H9 (cell line): ENCODE data around the gene OPA3. TPM values are rescaled to one million over a fixed set of nuclear protein-coding genes. Genes with fewer than 3 reads are reported as not detected.
"Not testable (repeated sequence)": the region's sequence is repeated elsewhere in the genome, so short reads cannot be mapped to it uniquely, and the experiment has no call there.

Experiments
- DNase-seq: peaks from one replicate; pipeline ENCODE4 v3.0.0-alpha.2; 2017
- H2AFZ ChIP-seq: one replicate; pipeline ENCODE4 v1.6.1; 2013; ENCODE audit warnings: mild to moderate bottlenecking, low read length, control low read depth, moderate library complexity
- H2AK5ac ChIP-seq: 2 replicates; pipeline ENCODE4 v1.6.1; 2013; ENCODE audit warnings: low read length, control low read depth, mixed read lengths; ENCODE audit not compliant: insufficient read length
- H2BK120ac ChIP-seq: one replicate; pipeline ENCODE4 v1.6.1; 2013; ENCODE audit warnings: low read depth, mild to moderate bottlenecking, low read length, control low read depth, inconsistent platforms; ENCODE audit not compliant: poor library complexity, severe bottlenecking
- H2BK12ac ChIP-seq: 2 replicates; pipeline ENCODE4 v1.6.1; 2013; ENCODE audit warnings: low read length, control low read depth, mixed read lengths, low read depth; ENCODE audit not compliant: insufficient read length
- H2BK15ac ChIP-seq: 2 replicates; pipeline ENCODE4 v1.6.1; 2013; ENCODE audit warnings: low read depth, low read length, control low read depth
- H2BK20ac ChIP-seq: one replicate; pipeline ENCODE4 v1.6.1; 2013; ENCODE audit warnings: low read depth, mild to moderate bottlenecking, low read length, control low read depth, inconsistent platforms; ENCODE audit not compliant: poor library complexity, severe bottlenecking
- H2BK5ac ChIP-seq: 2 replicates; pipeline ENCODE4 v1.6.1; 2013; ENCODE audit warnings: low read length, control low read depth, mixed read lengths; ENCODE audit not compliant: insufficient read length
- H3K14ac ChIP-seq: 2 replicates; pipeline ENCODE4 v1.6.1; 2013; ENCODE audit warnings: low read length, control low read depth; ENCODE audit not compliant: insufficient read depth
- H3K18ac ChIP-seq: 2 replicates; pipeline ENCODE4 v1.6.1; 2013; ENCODE audit warnings: low read depth, mild to moderate bottlenecking, mixed read lengths, low read length, control low read depth; ENCODE audit not compliant: insufficient read length
- H3K23ac ChIP-seq: 2 replicates; pipeline ENCODE4 v1.6.1; 2013; ENCODE audit warnings: low read length, control low read depth, mixed read lengths, low read depth; ENCODE audit not compliant: insufficient read length
- H3K23me2 ChIP-seq: 2 replicates; pipeline ENCODE4 v1.6.1; 2013; ENCODE audit warnings: low read depth, mild to moderate bottlenecking, mixed read lengths, low read length, control low read depth; ENCODE audit not compliant: insufficient read length, poor library complexity, severe bottlenecking
- H3K27ac ChIP-seq: 2 replicates; pipeline ENCODE4 v1.5.1; 2013; ENCODE audit warnings: low read length, control low read depth, mixed read lengths, low read depth; ENCODE audit not compliant: insufficient read length
- H3K27me3 ChIP-seq: 2 replicates; pipeline ENCODE4 v1.6.1; 2013; ENCODE audit warnings: low read length, control low read depth, inconsistent platforms; ENCODE audit not compliant: insufficient read depth
- H3K4ac ChIP-seq: 2 replicates; pipeline ENCODE4 v1.6.1; 2013; ENCODE audit warnings: low read depth, mild to moderate bottlenecking, control low read depth, inconsistent platforms, low read length, moderate library complexity
- H3K4me1 ChIP-seq: 2 replicates; pipeline ENCODE4 v1.6.1; 2013; ENCODE audit warnings: low read length, control low read depth, inconsistent platforms; ENCODE audit not compliant: insufficient read depth
- H3K4me2 ChIP-seq: 2 replicates; pipeline ENCODE4 v1.6.1; 2013; ENCODE audit warnings: low read length, control low read depth, mixed read lengths; ENCODE audit not compliant: insufficient read length, insufficient read depth
- H3K56ac ChIP-seq: 2 replicates; pipeline ENCODE4 v1.6.1; 2013; ENCODE audit warnings: low read depth, mild to moderate bottlenecking, mixed read lengths, low read length, control low read depth; ENCODE audit not compliant: insufficient read length
- H3K79me1 ChIP-seq: 2 replicates; pipeline ENCODE4 v1.6.1; 2013; ENCODE audit warnings: low read depth, mild to moderate bottlenecking, moderate library complexity, low read length, control low read depth, inconsistent platforms; ENCODE audit not compliant: insufficient read depth, poor library complexity, severe bottlenecking
- H3K79me2 ChIP-seq: 2 replicates; pipeline ENCODE4 v1.6.1; 2013; ENCODE audit warnings: low read length, control low read depth, inconsistent platforms; ENCODE audit not compliant: insufficient read depth
- H3K9ac ChIP-seq: 2 replicates; pipeline ENCODE4 v1.6.1; 2013; ENCODE audit warnings: low read length, control low read depth, mixed read lengths; ENCODE audit not compliant: insufficient read length; ENCODE audit errors: extremely low read depth
- H3K9me3 ChIP-seq: one replicate; pipeline ENCODE4 v1.6.1; 2013; ENCODE audit warnings: low read depth, low read length, inconsistent platforms; ENCODE audit not compliant: control insufficient read depth
- H3T11ph ChIP-seq: one replicate; pipeline ENCODE4 v1.6.1; 2013; ENCODE audit warnings: mild to moderate bottlenecking, low read length, control low read depth, inconsistent platforms
- H4K20me1 ChIP-seq: one replicate; pipeline ENCODE4 v1.6.1; 2013; ENCODE audit not compliant: control insufficient read depth, insufficient read length, insufficient read depth
- H4K5ac ChIP-seq: 2 replicates; pipeline ENCODE4 v1.6.1; 2013; ENCODE audit warnings: low read depth, mild to moderate bottlenecking, mixed read lengths, low read length, control low read depth; ENCODE audit not compliant: insufficient read length
- H4K8ac ChIP-seq: replicated peaks from 2 replicates; pipeline ENCODE4 v1.6.1; 2013; ENCODE audit warnings: low read length, control low read depth, mixed read lengths, low read depth; ENCODE audit not compliant: insufficient read length
- H4K91ac ChIP-seq: 2 replicates; pipeline ENCODE4 v1.6.1; 2013; ENCODE audit warnings: low read depth, mild to moderate bottlenecking, moderate library complexity, mixed read lengths, low read length, control low read depth; ENCODE audit not compliant: insufficient read length
- H3K27ac Mint-ChIP-seq, 3 experiments: 2 replicates in 2 of 3; 3 replicates in 1 of 3; pipeline ENCODE4 v1.8.0; 2020 to 2021; ENCODE audit warnings: mixed read lengths in 3 of 3, mild to moderate bottlenecking in 1 of 3, moderate library complexity in 1 of 3
- H3K27me3 Mint-ChIP-seq: 2 replicates; pipeline ENCODE4 v1.8.0; 2021; ENCODE audit warnings: low read depth, mild to moderate bottlenecking, moderate library complexity, mixed read lengths
- H3K36me3 Mint-ChIP-seq, 3 experiments: 2 replicates in 2 of 3; 3 replicates in 1 of 3; pipeline ENCODE4 v1.8.0; 2020 to 2021; ENCODE audit warnings: low read depth in 3 of 3, mixed read lengths in 3 of 3; ENCODE audit not compliant: insufficient read depth in 1 of 3
- H3K4me1 Mint-ChIP-seq, 2 experiments: 2 replicates each; pipeline ENCODE4 v1.8.0; 2020; ENCODE audit warnings: mixed read lengths in 2 of 2
- H3K4me3 Mint-ChIP-seq, 2 experiments: 2 replicates in 1 of 2; 3 replicates in 1 of 2; pipeline ENCODE4 v1.8.0; 2020 to 2021; ENCODE audit warnings: mild to moderate bottlenecking in 2 of 2, mixed read lengths in 2 of 2, moderate library complexity in 1 of 2
- H3K9me3 Mint-ChIP-seq, 2 experiments: 2 replicates in 1 of 2; 3 replicates in 1 of 2; pipeline ENCODE4 v1.8.0; 2020; ENCODE audit warnings: mild to moderate bottlenecking in 2 of 2, mixed read lengths in 2 of 2, moderate library complexity in 1 of 2
- CTCF ChIP-seq: fragments of 200-600 bp; sonication (generic); conservative IDR thresholded peaks from 3 replicates; pipeline ENCODE4 v1.8.0; 2021; ENCODE audit warnings: antibody characterized with exemption, mild to moderate bottlenecking
- WGBS: extraction: QIAGEN DNeasy Blood & Tissue Kit; methylation state at CpG from one replicate; pipeline ENCODE4 v1.1.7; 2013; ENCODE audit warnings: missing lambda C conversion rate, low lambda C conversion rate, mixed read lengths; ENCODE audit not compliant: insufficient read length; ENCODE audit errors: extremely low coverage; 5-methylcytosine and 5-hydroxymethylcytosine counted together
- total RNA-seq: library from RNA; stranded (reverse); gene quantifications from 2 replicates; pipeline ENCODE4 v1.2.1, GENCODE V29; 2021

The OPA3 gene
- total RNA-seq, 1 experiment from 2014 or later = 13.0 TPM

GRCh38 chr19:45629704-45630103 is 45.1 kb upstream of the OPA3 start:
- Histone ChIP-seq H2BK20ac (no peak overlapping the region), H3K79me2 (no peaks in the 10 kb centered on the region), H2AFZ (no peak overlapping the region), H2BK120ac (no peak overlapping the region), H3K4ac (no peak overlapping the region), H3K27me3 (no peaks in the 10 kb centered on the region), H3K4me2 (no peak overlapping the region), H4K20me1 (no peaks in the 10 kb centered on the region), H2BK12ac (no peak overlapping the region), H2BK5ac (no peak overlapping the region), H3K79me1 (no peaks in the 10 kb centered on the region), H4K91ac (no peak overlapping the region), H3K9me3 (no peaks in the 10 kb centered on the region), H3K18ac (peak overlapping the region; percentile 56), H3K56ac (no peak overlapping the region), H3K9ac (no peak overlapping the region), H3K27ac (no peak overlapping the region), H3K23ac (no peak overlapping the region), H4K5ac (no peak overlapping the region), H2AK5ac (no peak overlapping the region), H3K23me2 (no peaks in the 10 kb centered on the region), H4K8ac (no peak overlapping the region), H2BK15ac (no peak overlapping the region), H3K14ac (no peak overlapping the region), H3K4me1 (no peaks in the 10 kb centered on the region; the same call in 1 of the 2 replicates), H3T11ph (no peak overlapping the region)
- 0 out of 7 replicates have a peak overlapping the region, but pooled peaks of 1 of the 3 experiments have one; percentile 18 for H3K27ac Mint-ChIP-seq
- no peaks in the 10 kb centered on the region; the same call in 1 of the 2 replicates for H3K27me3 Mint-ChIP-seq
- no CpG with 5 or more reads among the region's 4 CpGs for WGBS
- no peaks in the 10 kb centered on the region; a peak in 1 of 5 replicates for H3K9me3 Mint-ChIP-seq
- peaks cover 15 to 25% of the 10 kb centered on the region in 2 experiments for H3K4me1 Mint-ChIP-seq
- no peak for TF ChIP-seq CTCF
- DNase-seq = no peak
- no peak overlapping the region for H3K4me3 Mint-ChIP-seq
- peaks cover 0 to 27% (median 22%) of the 10 kb centered on the region in 3 experiments; a peak in 6 of 7 replicates for H3K36me3 Mint-ChIP-seq

- not testable (repeated sequence) for H3K56ac ChIP-seq, H4K8ac ChIP-seq, H3K27me3 ChIP-seq, DNase-seq, H3K27ac Mint-ChIP-seq, H2BK120ac ChIP-seq, H4K20me1 ChIP-seq, H3K23ac ChIP-seq, H3K18ac ChIP-seq, H2AK5ac ChIP-seq, H3K4me3 Mint-ChIP-seq, H3K4me1 ChIP-seq, H3K9me3 Mint-ChIP-seq, H2BK15ac ChIP-seq, H2AFZ ChIP-seq, H3K4me2 ChIP-seq, H2BK5ac ChIP-seq, H2BK12ac ChIP-seq, H3T11ph ChIP-seq, H3K23me2 ChIP-seq, H3K27me3 Mint-ChIP-seq, H3K79me1 ChIP-seq, H4K91ac ChIP-seq, H3K4ac ChIP-seq, H2BK20ac ChIP-seq, H3K9ac ChIP-seq, H3K14ac ChIP-seq, H4K5ac ChIP-seq, H3K27ac ChIP-seq, H3K9me3 ChIP-seq, H3K79me2 ChIP-seq
- peaks cover 15 to 23% of the 10 kb centered on the region in 2 experiments for H3K4me1 Mint-ChIP-seq
- no CpG with 5 or more reads among the region's 7 CpGs for WGBS
- peaks cover 0 to 32% (median 27%) of the 10 kb centered on the region in 3 experiments; a peak in 6 of 7 replicates for H3K36me3 Mint-ChIP-seq
Observed at GRCh38 chr19:45628219-45628618, 43.6 kb upstream of the OPA3 start.
